Measurements from ENCODE around the gene MS4A13. TPM values are rescaled to one million over a fixed set of nuclear protein-coding genes. Genes with fewer than 3 reads are reported as not detected.

MS4A13 gene
- total RNA-seq, 1 donor: not detected

DNA sequence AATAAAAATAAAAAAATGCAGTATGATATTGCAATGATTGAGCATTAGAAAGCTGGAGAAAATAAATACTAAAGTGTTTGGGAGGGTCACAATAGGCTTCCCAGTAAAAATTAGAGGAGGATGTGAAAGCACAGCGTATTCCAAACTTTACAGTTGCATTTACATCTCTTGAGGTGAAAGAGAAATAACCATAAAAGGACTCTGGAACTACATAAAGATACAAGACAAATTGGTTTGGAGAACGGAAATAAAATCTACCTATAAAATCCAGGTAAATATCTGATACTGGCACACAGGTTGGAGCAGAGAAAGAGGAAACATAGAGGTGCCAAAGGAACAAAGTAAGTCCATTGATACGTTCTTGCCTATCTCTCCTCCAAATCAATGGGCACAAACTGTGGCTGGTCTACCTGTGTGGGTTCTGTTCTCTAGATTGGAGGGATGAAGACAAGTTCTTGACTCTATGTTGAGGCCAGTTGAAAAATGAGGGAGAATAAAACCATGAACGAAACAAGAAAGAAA lies 22.6 kb upstream of the MS4A13 start, which contains the start of gene MS4A12:
Gene MS4A12, plus strand, starts transcription at position 291 of the 522 bp plus-strand sequence. CDS start 4,541 bp downstream, outside the sequence.
- no peak within 1 kb of the TSS for H3K4me3 ChIP-seq (ENCODE audit: low read depth, low read length)
- TF ChIP-seq, protein P1, sequence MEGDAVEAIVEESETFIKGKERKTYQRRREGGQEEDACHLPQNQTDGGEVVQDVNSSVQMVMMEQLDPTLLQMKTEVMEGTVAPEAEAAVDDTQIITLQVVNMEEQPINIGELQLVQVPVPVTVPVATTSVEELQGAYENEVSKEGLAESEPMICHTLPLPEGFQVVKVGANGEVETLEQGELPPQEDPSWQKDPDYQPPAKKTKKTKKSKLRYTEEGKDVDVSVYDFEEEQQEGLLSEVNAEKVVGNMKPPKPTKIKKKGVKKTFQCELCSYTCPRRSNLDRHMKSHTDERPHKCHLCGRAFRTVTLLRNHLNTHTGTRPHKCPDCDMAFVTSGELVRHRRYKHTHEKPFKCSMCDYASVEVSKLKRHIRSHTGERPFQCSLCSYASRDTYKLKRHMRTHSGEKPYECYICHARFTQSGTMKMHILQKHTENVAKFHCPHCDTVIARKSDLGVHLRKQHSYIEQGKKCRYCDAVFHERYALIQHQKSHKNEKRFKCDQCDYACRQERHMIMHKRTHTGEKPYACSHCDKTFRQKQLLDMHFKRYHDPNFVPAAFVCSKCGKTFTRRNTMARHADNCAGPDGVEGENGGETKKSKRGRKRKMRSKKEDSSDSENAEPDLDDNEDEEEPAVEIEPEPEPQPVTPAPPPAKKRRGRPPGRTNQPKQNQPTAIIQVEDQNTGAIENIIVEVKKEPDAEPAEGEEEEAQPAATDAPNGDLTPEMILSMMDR (IDR thresholded peaks at IDR 0.05; ENCODE audit: insufficient read depth, low read length): no peak
- no peak for DNase-seq (ENCODE audit: low read depth)

DNA sequence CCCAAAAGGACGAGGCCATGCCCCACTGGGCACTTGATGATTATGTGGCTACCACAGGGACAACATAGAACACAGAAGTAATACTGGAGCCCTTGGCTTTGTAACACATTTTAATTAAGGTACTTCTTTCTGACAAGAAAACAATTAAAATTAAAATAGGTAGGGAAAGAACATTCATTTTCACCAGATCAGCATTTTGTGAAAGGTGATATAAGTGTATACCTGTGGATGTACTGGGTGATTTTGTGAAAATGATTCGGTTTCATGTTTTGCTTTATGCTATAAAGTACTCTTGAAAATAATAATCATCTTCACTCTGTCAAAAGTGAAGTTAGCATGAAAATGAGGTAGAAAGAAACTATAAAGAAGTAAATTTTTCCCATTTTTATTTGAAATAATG lies 21.7 kb upstream of the MS4A13 start:
- H3K4me3 ChIP-seq (ENCODE audit: low read depth, low read length): no peak overlapping the region
- no peak for DNase-seq (ENCODE audit: low read depth)
- TF ChIP-seq, protein P1 (IDR thresholded peaks at IDR 0.05; ENCODE audit: insufficient read depth, low read length): no peak

DNA sequence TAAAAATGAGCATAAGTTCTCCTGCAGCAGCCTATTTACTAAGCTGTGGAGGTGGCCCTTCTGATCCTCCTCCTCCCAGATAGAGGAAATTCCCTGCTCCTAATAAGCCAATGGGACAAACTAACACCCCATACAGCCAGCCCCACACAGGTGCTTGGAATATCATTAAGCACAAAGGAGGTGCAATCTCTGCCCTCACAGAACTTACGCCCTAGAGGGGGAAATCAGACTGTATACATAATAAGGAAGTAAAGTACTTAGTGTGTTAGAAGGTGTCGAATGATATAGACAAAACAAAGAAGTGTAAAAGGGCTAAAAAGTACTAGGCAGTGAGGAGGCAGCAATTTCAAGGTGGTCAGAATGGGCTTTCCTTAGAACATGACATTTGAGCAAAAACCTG lies 16.8 kb upstream of the MS4A13 start:
- no peak overlapping the region for H3K4me3 ChIP-seq (ENCODE audit: low read depth, low read length)
- TF ChIP-seq, protein P1 (IDR thresholded peaks at IDR 0.05; ENCODE audit: insufficient read depth, low read length): no peak
- no peak for DNase-seq (ENCODE audit: low read depth)

DNA sequence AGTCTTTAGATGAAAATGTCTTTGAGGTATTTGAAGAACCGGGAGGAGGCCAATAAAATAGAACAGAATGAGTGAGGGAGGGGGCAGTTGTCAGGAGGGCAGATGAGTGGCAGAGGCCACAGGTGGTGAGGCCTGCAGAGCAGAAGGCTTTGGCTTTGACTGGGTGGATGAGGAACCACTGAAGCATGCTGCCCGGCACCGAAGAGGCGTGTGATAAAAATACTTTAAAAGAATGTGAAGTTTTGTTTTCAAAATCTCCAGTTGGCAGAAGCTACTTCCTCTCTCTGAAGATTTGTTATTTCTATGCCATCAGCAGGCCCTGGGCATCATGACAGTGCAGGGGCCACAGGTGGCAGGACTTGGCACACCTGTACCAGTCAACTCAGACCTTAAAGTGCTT lies 16.3 kb upstream of the MS4A13 start:
- DNase-seq (ENCODE audit: low read depth): no peak
- TF ChIP-seq, protein P1 (IDR thresholded peaks at IDR 0.05; ENCODE audit: insufficient read depth, low read length): no peak
- no peak overlapping the region for H3K4me3 ChIP-seq (ENCODE audit: low read depth, low read length)

DNA sequence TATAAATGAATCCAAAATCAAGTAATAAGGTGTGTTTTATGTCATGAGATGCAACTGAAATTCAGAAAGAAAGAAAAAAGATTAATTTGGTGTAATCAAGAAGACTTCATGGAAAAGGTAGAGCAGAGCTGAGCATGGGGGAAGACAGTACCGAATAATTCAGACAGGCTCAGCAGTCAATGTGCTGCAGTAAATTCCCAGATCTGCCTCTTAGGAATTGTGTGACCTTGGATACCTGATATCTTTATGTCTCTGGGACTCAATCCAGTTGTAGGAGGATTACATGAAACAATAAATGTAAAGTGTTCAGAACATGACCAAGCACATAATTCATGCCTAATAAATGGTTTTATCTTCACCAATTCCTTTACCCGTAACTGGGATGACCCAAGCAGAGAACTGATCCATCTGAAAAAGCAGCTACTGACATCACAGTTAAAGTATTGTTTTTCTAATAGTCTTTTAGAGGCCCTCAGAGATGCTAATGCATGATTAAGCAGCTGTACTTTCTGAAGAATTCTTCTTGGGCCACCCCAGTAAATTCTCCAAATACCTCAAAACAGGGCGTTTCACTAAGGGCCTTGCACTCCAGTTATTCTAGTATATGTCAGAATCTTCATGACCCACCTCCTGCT lies 14.8 kb upstream of the MS4A13 start:
- DNase-seq (ENCODE audit: low read depth): no peak
- TF ChIP-seq, protein P1 (IDR thresholded peaks at IDR 0.05; ENCODE audit: insufficient read depth, low read length): no peak
- H3K4me3 ChIP-seq (ENCODE audit: low read depth, low read length): no peak overlapping the region

DNA sequence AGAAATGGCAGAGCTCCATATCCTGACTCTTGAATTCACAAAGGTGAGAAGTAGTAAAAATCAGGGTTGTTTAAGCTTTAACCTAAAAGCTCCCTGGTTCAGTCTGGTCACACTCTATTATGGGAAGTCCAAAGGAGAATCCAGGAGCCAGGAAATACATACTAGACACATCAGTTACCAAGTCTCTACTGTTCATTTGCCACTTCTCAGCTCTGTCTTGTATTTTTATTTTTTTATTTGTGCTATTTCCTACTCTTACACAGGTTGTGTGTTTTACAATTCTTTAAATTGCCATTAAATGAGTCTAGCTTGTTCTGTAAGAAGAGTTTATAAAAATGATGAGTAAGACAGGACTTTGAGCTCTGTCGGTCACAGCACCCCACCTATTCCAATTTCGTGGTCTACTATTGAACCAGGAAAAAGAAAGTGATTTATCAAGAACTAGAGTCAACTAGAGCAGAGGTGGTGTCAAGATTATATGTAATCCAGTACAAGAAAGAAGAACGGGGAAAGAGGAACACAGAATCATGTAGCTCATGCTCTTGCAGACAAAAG lies 12.9 kb upstream of the MS4A13 start:
- TF ChIP-seq, protein P1 (IDR thresholded peaks at IDR 0.05; ENCODE audit: insufficient read depth, low read length): no peak

More for the DNA sequence above, 12.9 kb upstream of the MS4A13 start:
- H3K4me3 ChIP-seq (ENCODE audit: low read depth, low read length): no peak overlapping the region
- no peak for DNase-seq (ENCODE audit: low read depth)

All from fibroblast of the aortic adventitia (primary cell).